Gastroesophageal sphincter (tissue), 3 donors: ENCODE measurements around the gene OPTC.

Experiments
- CTCF ChIP-seq, 4 experiments: fragments of 200-600 bp in 2 of 4; fragments of 450-650 bp in 2 of 4; sonication (generic) in 1 of 4; IDR thresholded peaks; one replicate each; pipeline ENCODE4 v1.5.1; 2017 to 2019; ENCODE audit warnings: antibody characterized with exemption in 4 of 4, mild to moderate bottlenecking in 2 of 4, moderate library complexity in 2 of 4
- EP300 ChIP-seq: sonication (generic); formaldehyde crosslinking; IDR thresholded peaks from one replicate; pipeline ENCODE4 v1.6.1; 2017; ENCODE audit warnings: antibody characterized with exemption, mild to moderate bottlenecking
- POLR2A ChIP-seq, 2 donors: fragments of 450-650 bp; IDR thresholded peaks; one replicate each; pipeline ENCODE4 v1.6.1; 2017; ENCODE audit warnings: antibody characterized with exemption in 2 of 2, mild to moderate bottlenecking in 2 of 2, moderate library complexity in 1 of 2

GRCh38 chr1:203478231-203478630 is 15.7 kb upstream of the OPTC start:
- TF ChIP-seq POLR2A (IDR thresholded peaks at IDR 0.05) (no peak), CTCF (IDR thresholded peaks at IDR 0.05) (peak in 1 of 4 experiments; percentile 4), EP300 (no peak)
